Measurements from ENCODE around the gene VSIR. TPM values are rescaled to one million over a fixed set of nuclear protein-coding genes. Genes with fewer than 3 reads are reported as not detected.

Gene VSIR
- 65.6 TPM for total RNA-seq

GRCh38 chr10:71773221-71773971, at the start of gene VSIR:
TSS of gene VSIR (minus strand) at chr10:71773520. CDS start at chr10:71773439, 81 bp downstream.
- peak; percentile 91 for DNase-seq (ENCODE audit: low spot score)

GRCh38 chr10:71821909-71822763, 48.8 kb upstream of the VSIR start:
- no peak for DNase-seq (ENCODE audit: low spot score)

GRCh38 chr10:71820966-71821365, 47.6 kb upstream of the VSIR start:
- no peak for DNase-seq (ENCODE audit: low spot score)

GRCh38 chr10:71819985-71820384, 46.7 kb upstream of the VSIR start:
- no peak for DNase-seq (ENCODE audit: low spot score)

- no peak for DNase-seq (ENCODE audit: low spot score)
Measured at GRCh38 chr10:71819441-71819861, 46.1 kb upstream of the VSIR start.

- no peak for DNase-seq (ENCODE audit: low spot score)
Measured at GRCh38 chr10:71818674-71819260, 45.4 kb upstream of the VSIR start.

GRCh38 chr10:71817831-71818655, 44.7 kb upstream of the VSIR start:
- no peak for DNase-seq (ENCODE audit: low spot score)

- DNase-seq (ENCODE audit: low spot score) = no peak
Measured at GRCh38 chr10:71816936-71817618, 43.8 kb upstream of the VSIR start.

- no peak for DNase-seq (ENCODE audit: low spot score)
Measured at GRCh38 chr10:71816421-71816851, 43.1 kb upstream of the VSIR start.

GRCh38 chr10:71815515-71816130, 42.3 kb upstream of the VSIR start:
- DNase-seq (ENCODE audit: low spot score) = no peak

GRCh38 chr10:71814922-71815411, 41.6 kb upstream of the VSIR start:
- no peak for DNase-seq (ENCODE audit: low spot score)

- no peak for DNase-seq (ENCODE audit: low spot score)
Measured at GRCh38 chr10:71812913-71813590, 39.7 kb upstream of the VSIR start.

- DNase-seq (ENCODE audit: low spot score) = peak; percentile 64
Measured at GRCh38 chr10:71812016-71812912, 38.9 kb upstream of the VSIR start.

GRCh38 chr10:71811351-71811750, 38.0 kb upstream of the VSIR start:
- no peak for DNase-seq (ENCODE audit: low spot score)

- no peak for DNase-seq (ENCODE audit: low spot score)
Measured at GRCh38 chr10:71810048-71810750, 36.9 kb upstream of the VSIR start.

GRCh38 chr10:71809628-71810027, 36.3 kb upstream of the VSIR start:
- no peak for DNase-seq (ENCODE audit: low spot score)

GRCh38 chr10:71807557-71808510, 34.5 kb upstream of the VSIR start:
- no peak for DNase-seq (ENCODE audit: low spot score)

Measured in ureter (tissue), 1 donor.